Sciatic nerve (tissue), 2 donors: ENCODE results near the gene CFAP299. TPM values are rescaled to one million over a fixed set of nuclear protein-coding genes. Genes with fewer than 3 reads are reported as not detected.

Source experiments
- ATAC-seq: fragments of 200-7000 bp; cut with Tn5 transposase; one replicate; pipeline ENCODE4 v1.9.1; 2020; ENCODE audit warnings: mild to moderate bottlenecking, moderate library complexity
- DNase-seq: peaks from one replicate; pipeline ENCODE4 v3.0.0-alpha.2; 2020; ENCODE audit warnings: low spot score
- intact Hi-C: fragments of 100-400 bp; cut with DNase I; formaldehyde crosslinking; loops from one replicate; pipeline ENCODE4 v1.14.2; 2022
- total RNA-seq: library from RNA; stranded (reverse); fragmentation: NEBNext Ultra II Directional; extraction: Animal tissue kit (Norgen Biotek cat#: 25700); gene quantifications from one replicate; pipeline ENCODE4 v1.2.1, GENCODE V29; 2021
- donor health status: DM: no; HTN: no; CAD: no.
- donor health status: DM: no; HTN: no; CAD: no.

The CFAP299 gene
- total RNA-seq, 1 donor from 2014 or later = 0.22 TPM

- intact Hi-C loops = no loop called here
- ATAC-seq (no peak), DNase-seq (no peak)
These were observed 204.8 kb downstream of the CFAP299 start for GRCh38 chr4:80540349-80540748.

GRCh38 chr4:80540785-80541469 lies 205.4 kb downstream of the CFAP299 start:
- intact Hi-C loops = no loop called here
- ATAC-seq (no peak), DNase-seq (no peak)

- no peak for ATAC-seq
- intact Hi-C loops = no loop called here
- no peak for DNase-seq
These were observed 207.2 kb downstream of the CFAP299 start for GRCh38 chr4:80542747-80543146.

GRCh38 chr4:80560337-80560736 lies 224.8 kb downstream of the CFAP299 start:
- DNase-seq (no peak), ATAC-seq (no peak)
- intact Hi-C loops = no loop called here

- intact Hi-C loops = no loop called here
- DNase-seq (no peak), ATAC-seq (no peak)
These were observed 230.8 kb downstream of the CFAP299 start for GRCh38 chr4:80566203-80566872.

- intact Hi-C loops = no loop called here
- ATAC-seq = no peak
- no peak for DNase-seq
These were observed 233.4 kb downstream of the CFAP299 start for GRCh38 chr4:80568891-80569290.

- ATAC-seq (no peak), DNase-seq (no peak)
- intact Hi-C loops = no loop called here
These were observed 241.3 kb downstream of the CFAP299 start for GRCh38 chr4:80576796-80577195.

- DNase-seq (no peak), ATAC-seq (no peak)
- intact Hi-C loops = no loop called here
These were observed 242.5 kb downstream of the CFAP299 start for GRCh38 chr4:80578001-80578400.

- no peak for ATAC-seq
- no peak for DNase-seq
- intact Hi-C loops = no loop called here
These were observed 250.0 kb downstream of the CFAP299 start for GRCh38 chr4:80585542-80585941.

- ATAC-seq = no peak
- DNase-seq = no peak
- intact Hi-C loops = no loop called here
These were observed 251.2 kb downstream of the CFAP299 start for GRCh38 chr4:80586716-80587115.

GRCh38 chr4:80587871-80588385 lies 252.4 kb downstream of the CFAP299 start:
- no peak for DNase-seq
- ATAC-seq = no peak
- intact Hi-C loops = no loop called here

GRCh38 chr4:80592950-80593349 lies 257.4 kb downstream of the CFAP299 start:
- intact Hi-C loops = no loop called here
- no peak for DNase-seq
- ATAC-seq = no peak

GRCh38 chr4:80594701-80595100 lies 259.2 kb downstream of the CFAP299 start:
- intact Hi-C loops = no loop called here
- no peak for DNase-seq
- ATAC-seq = no peak

- intact Hi-C loops = no loop called here
These were observed 272.9 kb downstream of the CFAP299 start for GRCh38 chr4:80608281-80608980.

GRCh38 chr4:80610199-80610598 lies 274.7 kb downstream of the CFAP299 start:
- intact Hi-C loops = no loop called here
- ATAC-seq (no peak), DNase-seq (no peak)

More at GRCh38 chr4:80608281-80608980, 272.9 kb downstream of the CFAP299 start:
- DNase-seq (no peak), ATAC-seq (no peak)

- DNase-seq = no peak
- no peak for ATAC-seq
- intact Hi-C loops = no loop called here
These were observed 275.5 kb downstream of the CFAP299 start for GRCh38 chr4:80610845-80611677.

- ATAC-seq (no peak), DNase-seq (no peak)
- intact Hi-C loops = no loop called here
These were observed 276.1 kb downstream of the CFAP299 start for GRCh38 chr4:80611678-80611979.

- no peak for ATAC-seq
- intact Hi-C loops = no loop called here
These were observed 277.9 kb downstream of the CFAP299 start for GRCh38 chr4:80613470-80613869.

GRCh38 chr4:80614319-80614718 lies 278.8 kb downstream of the CFAP299 start:
- DNase-seq (no peak), ATAC-seq (no peak)
- intact Hi-C loops = no loop called here

More at GRCh38 chr4:80613470-80613869, 277.9 kb downstream of the CFAP299 start:
- DNase-seq = no peak
